Stimulated activated CD4-positive, alpha-beta T cell treated with anti-CD3 and anti-CD28 coated beads, TNF-alpha, amount 100 ng/mL, for 48 hours (primary cell): ENCODE data around the gene KIF9.
"Not testable (repeated sequence)": the region's sequence is repeated elsewhere in the genome, so short reads cannot be mapped to it uniquely, and the experiment has no call there.

ENCODE experiments used
- DNase-seq, 3 donors: peaks; one replicate each; pipeline ENCODE4 v3.0.0-alpha.2; 2020; ENCODE audit warnings: low read depth in 3 of 3

Gene KIF9

DNA sequence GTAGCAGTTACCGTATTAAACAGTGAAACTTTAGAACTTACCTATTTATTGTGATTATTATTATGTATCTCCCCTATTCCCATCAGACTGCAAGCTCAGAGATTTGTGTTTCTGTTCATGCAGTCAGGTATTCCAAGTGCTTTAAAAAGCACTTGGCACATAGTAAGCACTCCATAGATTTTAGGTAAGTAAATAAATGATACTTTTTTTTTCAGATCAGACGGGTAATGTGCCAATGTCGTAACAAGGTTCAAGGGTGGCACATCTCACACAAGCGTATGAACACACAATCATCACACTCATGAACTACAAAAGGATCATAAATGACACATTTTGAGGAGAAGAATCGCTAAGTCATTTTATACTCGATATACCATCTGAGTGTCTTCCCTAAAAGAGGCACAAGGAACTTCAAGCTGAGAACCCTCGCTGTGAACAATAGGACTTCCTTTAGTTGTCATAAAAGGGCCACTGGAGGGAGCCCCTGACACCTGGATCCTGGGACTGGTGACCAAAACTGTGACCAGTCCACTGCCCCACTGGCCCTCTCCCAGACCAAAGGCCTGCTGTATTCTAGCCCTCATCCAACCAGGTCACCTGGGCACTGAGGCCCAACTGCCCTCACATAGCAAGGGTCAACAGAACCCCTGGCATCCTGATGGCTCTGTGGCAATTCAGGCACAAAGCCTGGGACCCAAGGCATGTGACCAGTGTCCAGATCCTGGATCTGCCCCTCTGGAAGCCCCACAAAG, 32.1 kb downstream of the KIF9 start:
- no peak for DNase-seq

- no peak for DNase-seq
Observed at GRCh38 chr3:47247131-47248064, 35.2 kb downstream of the KIF9 start.

- no peak for DNase-seq
Observed at GRCh38 chr3:47245271-47245670, 37.3 kb downstream of the KIF9 start.

- DNase-seq = no peak
Observed at GRCh38 chr3:47244531-47245100, 38.0 kb downstream of the KIF9 start.

GRCh38 chr3:47243419-47244147, 39.0 kb downstream of the KIF9 start:
- no peak for DNase-seq

- no peak for DNase-seq
Observed at GRCh38 chr3:47239929-47240328, 42.7 kb downstream of the KIF9 start.

GRCh38 chr3:47238017-47238416, 44.6 kb downstream of the KIF9 start:
- no peak for DNase-seq

DNA sequence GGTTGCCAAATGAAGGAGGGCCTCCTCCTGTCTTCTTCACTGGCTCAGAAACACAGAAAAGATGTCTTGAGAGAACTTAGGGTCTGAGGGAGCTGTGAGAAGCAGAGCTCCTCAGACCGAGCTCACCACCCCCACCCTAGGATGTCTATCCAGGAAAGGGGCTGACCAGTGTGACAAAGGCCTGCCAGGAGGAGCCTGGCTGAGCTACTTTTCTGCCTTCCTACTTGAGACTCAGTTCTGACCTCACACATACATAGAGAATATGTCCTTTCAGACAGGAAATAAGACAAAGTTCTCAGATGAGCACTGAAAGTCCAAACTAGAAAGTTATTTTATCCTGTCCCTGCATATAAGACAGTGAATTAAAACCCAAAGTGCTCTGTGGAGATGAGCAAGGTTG, 54.5 kb downstream of the KIF9 start:
- DNase-seq = no peak

- DNase-seq = no peak
Observed at GRCh38 chr3:47227678-47228077, 54.9 kb downstream of the KIF9 start.

DNA sequence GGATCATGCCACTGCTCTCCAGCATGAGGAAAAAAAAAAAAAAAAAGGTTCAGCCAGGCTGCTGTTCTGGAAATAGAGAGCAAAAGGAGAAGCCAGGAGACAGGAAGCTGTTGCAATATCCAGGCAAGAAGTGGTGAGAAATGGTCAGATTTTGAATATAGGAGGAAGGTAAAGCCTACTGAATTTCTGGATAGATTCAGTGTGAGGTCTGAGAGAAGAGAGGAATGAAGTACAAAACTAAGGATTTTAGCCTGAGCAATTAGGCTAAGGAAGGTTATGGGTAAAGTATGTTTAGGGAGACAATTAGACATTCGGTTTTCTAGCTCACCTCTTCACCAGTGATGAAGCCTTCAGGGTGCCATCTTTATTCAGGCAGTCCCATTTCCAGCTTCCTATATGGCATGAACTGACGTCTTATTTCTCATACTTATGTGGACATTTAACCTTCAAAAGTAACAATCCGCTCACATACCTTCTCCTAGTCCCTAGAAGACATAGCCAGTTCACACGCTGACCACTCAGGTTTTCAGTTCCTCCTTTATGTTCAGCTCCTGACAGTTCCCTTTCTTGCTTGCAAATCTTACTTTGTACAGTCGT, 57.2 kb downstream of the KIF9 start:
- DNase-seq = no peak

DNA sequence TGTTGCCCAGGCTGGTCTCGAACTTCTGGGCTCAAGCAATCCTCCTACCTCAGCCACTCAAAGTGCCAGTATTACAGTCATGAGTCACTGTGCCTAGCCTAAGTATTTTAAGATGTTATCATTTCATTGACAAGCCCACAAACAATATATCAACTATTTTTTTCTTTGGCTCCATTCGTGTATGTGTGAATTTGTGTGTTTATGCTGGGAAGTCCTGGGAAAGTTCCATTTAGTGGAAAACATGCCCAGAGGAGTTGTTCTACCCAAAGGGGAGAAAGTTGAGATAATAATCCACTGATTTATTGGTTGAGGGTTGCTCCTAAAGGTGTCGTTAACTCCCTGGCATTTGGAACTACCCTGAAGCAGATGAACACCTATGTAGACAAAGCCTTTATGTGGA, 58.8 kb downstream of the KIF9 start:
- DNase-seq = no peak

DNA sequence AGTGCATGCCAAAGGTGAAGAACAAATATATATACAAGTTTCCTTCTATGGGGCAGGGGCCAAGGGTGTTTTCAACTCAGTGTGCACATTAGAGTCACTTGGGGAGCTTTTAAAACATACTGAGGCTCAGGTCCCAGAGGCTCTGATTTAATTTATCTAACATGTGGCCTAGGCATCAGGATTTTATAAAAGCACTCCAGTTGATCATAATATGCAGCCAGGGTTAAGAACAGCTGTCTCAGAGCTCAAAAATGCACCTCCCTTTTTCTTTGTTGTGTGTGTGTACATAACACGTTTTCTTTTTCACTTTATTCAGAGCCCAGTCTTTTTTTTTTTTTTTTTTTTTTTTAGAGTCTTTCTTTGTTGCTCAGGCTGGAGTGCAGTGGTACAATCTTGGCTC, 60.8 kb downstream of the KIF9 start:
- DNase-seq = no peak

DNA sequence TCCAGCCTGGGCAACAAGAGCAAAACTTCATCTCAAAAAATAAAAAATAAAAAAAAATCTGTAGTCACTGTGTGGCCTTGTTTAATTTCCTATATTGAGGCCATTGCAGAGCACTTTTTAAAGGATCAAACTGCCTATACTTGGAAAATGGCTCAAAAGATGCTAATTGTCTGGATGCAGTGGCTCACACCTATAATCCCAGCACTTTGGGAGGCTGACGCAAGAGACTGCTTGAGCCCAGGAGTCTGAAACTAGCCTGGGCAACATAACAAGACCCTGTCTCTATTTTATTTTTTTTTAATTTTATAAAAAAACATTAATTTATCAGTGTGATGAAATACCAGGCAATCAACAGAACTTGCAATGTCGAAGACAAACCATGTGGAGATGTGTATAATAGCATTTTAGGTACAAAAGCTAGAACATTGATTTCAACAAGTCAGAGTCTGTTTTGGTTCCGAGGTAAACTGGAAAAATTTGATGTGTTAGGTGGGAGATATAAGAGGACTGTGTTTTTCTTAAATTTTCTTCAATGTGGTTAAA, 71.7 kb downstream of the KIF9 start:
- no peak for DNase-seq

DNA sequence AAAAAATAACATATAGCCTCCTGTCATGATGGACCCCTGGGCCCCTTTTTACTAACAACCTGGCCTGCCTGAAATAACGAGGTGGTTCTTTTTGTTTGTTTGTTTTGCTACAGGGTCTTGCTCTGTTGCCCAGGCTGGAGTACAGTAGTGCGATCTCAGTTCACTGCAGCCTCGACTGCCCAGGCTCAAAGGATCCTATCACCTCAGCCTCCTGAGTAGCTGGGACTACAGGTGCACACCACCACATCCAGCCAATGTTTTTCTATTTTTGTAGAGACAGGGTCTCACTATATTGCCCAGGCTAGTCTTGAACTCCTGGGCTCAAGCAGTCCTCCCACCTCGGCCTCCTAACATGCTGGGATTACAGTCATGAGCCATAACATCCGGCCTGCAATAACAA, 76.6 kb downstream of the KIF9 start:
- not testable (repeated sequence) for DNase-seq

DNA sequence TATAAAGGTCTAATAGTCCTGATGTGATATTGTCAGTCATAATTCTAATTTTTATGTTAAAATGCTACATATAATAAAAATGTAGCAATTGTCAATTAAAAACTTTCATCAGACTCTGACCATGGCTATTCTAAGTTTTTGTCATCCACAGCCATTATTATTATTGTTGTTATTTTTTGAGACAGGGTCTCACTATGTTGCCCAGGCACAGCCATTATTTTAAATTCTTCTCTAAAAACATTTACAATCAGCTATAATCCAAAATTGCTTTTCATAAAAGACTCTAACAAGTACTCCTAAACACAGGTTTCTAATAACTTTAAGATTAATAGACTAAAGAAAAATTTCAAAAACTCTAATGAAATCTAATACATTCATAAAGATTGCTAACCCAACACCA, 77.7 kb downstream of the KIF9 start:
- DNase-seq = no peak

- DNase-seq = no peak
Observed at GRCh38 chr3:47202542-47202941, 80.1 kb downstream of the KIF9 start.

DNA sequence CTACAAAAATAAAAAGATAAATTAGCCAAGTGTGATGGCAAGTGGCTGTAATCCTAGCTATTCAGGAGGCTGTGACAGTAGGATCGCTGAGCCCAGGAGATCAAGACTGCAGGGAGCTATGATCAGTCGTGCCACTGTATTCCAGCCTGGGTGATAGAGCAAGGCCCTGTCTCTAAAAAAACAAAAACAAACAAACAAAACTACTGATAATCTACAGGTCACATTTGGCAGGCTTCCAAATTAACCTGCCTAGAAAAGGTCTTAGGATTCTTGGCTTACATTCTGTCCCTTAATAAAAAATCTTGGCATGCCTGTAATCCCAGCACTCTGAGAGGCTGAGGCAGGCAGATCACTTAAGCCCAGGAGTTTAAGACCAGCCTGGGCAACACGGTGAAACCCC, 85.3 kb downstream of the KIF9 start:
- no peak for DNase-seq

GRCh38 chr3:47194994-47195393, 87.6 kb downstream of the KIF9 start:
- no peak for DNase-seq

DNA sequence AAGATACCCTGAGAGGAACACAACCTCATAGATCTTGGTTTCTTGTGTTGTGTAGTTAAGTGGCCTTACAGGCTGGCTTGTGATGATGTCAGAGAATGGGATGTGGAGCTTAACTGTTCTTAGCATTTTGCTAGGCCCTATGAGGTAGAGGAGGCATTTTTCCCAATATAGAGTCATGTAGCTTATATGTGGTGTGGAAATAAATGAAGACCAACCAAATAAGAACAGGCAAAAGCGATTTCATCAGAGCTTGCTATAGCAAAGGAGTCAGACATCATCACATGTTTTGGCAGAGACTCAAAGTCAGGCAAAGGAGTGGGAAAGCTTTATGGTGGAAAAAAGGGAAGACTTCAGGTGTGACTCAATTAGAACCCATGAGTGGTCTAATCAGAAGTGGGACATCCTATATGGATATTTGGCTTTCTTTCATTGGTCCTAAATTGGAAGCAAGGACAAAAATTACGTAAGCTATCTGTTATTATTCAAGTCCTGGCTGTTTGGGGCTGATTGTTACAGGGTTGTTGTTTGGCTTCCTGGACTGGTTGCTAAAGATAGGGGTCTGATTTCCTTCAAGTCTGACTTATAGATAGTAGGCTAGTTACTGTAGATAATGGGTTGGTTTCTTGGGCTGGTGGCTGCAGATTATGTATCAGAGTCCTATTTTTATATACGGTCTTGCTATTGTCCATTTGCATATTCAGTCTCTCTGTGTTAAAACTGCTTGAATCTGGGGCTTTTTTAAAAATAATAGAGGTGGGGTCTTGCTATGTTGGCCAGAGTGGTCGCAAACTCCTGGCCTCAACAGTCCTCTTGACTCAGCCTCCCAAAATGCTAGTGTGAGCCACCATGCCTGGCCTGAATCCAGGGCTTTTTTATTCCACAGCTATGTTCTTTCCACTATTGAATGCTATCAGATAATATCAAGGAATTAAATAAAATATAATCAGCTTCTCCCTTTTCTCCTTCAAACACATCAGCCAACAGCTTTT, 88.4 kb downstream of the KIF9 start:
- DNase-seq = no peak

- no peak for DNase-seq
Observed at GRCh38 chr3:47186285-47186684, 96.3 kb downstream of the KIF9 start.
